Progenitor cell of endocrine pancreas (in vitro differentiated cells): ENCODE results near the gene PRRC2A. TPM values are rescaled to one million over a fixed set of nuclear protein-coding genes. Genes with fewer than 3 reads are reported as not detected.

Source experiments
- DNase-seq: peaks from one replicate; pipeline ENCODE4 v3.0.0; 2021; ENCODE audit warnings: low spot score; ENCODE audit not compliant: unreplicated experiment
- H3K27ac Mint-ChIP-seq: 2 replicates; pipeline ENCODE4 v1.8.0; 2021; ENCODE audit warnings: mild to moderate bottlenecking, moderate library complexity, mixed read lengths
- H3K27me3 Mint-ChIP-seq: 2 replicates; pipeline ENCODE4 v1.8.0; 2021; ENCODE audit warnings: mixed read lengths
- H3K36me3 Mint-ChIP-seq: 2 replicates; pipeline ENCODE4 v1.8.0; 2022; ENCODE audit warnings: mixed read lengths; ENCODE audit not compliant: insufficient read depth
- H3K4me1 Mint-ChIP-seq: 2 replicates; pipeline ENCODE4 v1.8.0; 2021; ENCODE audit warnings: low read depth, mixed read lengths
- H3K4me3 Mint-ChIP-seq: 2 replicates; pipeline ENCODE4 v1.8.0; 2021; ENCODE audit warnings: low read depth, mild to moderate bottlenecking, moderate library complexity, mixed read lengths
- H3K9me3 Mint-ChIP-seq: 2 replicates; pipeline ENCODE4 v1.8.0; 2021; ENCODE audit warnings: low read depth, mixed read lengths
- CTCF ChIP-seq: fragments of 200-600 bp; sonication (generic); IDR thresholded peaks from one replicate; pipeline ENCODE4 v1.5.0; 2021; ENCODE audit warnings: antibody characterized with exemption, mild to moderate bottlenecking; ENCODE audit not compliant: unreplicated experiment
- total RNA-seq: library from RNA; stranded (reverse); gene quantifications from 2 replicates; pipeline ENCODE4 v1.2.1, GENCODE V29; 2021

The PRRC2A gene
- total RNA-seq, 1 donor from 2014 or later, result 272 TPM

GRCh38 chr6:31578184-31579118, 42.1 kb upstream of the PRRC2A start:
- no peak for DNase-seq
- Mint-ChIP-seq H3K4me3 (no peak overlapping the region), H3K27me3 (peaks cover 63% of the 10 kb centered on the region), H3K4me1 (peaks cover 11% of the 10 kb centered on the region), H3K9me3 (no peaks in the 10 kb centered on the region), H3K36me3 (no peaks in the 10 kb centered on the region), H3K27ac (peak overlapping the region; percentile 31)
- no peak for TF ChIP-seq CTCF

- no peak for DNase-seq
- Mint-ChIP-seq H3K9me3 (no peaks in the 10 kb centered on the region), H3K27ac (no peak overlapping the region), H3K4me3 (no peak overlapping the region), H3K36me3 (no peaks in the 10 kb centered on the region), H3K4me1 (peaks cover 11% of the 10 kb centered on the region), H3K27me3 (peaks cover 57% of the 10 kb centered on the region)
- no peak for TF ChIP-seq CTCF
Measured at GRCh38 chr6:31579119-31579505, 41.4 kb upstream of the PRRC2A start.

GRCh38 chr6:31579546-31580437, 40.7 kb upstream of the PRRC2A start:
- no peak for DNase-seq

GRCh38 chr6:31580438-31580740, 40.1 kb upstream of the PRRC2A start:
- peaks cover 51% of the 10 kb centered on the region for H3K27me3 Mint-ChIP-seq
- TF ChIP-seq CTCF, result no peak

More at GRCh38 chr6:31579546-31580437, 40.7 kb upstream of the PRRC2A start:
- Mint-ChIP-seq H3K4me3 (no peak overlapping the region), H3K4me1 (peaks cover 11% of the 10 kb centered on the region), H3K27ac (no peak overlapping the region), H3K9me3 (no peaks in the 10 kb centered on the region), H3K36me3 (no peaks in the 10 kb centered on the region), H3K27me3 (peaks cover 52% of the 10 kb centered on the region)
- no peak for TF ChIP-seq CTCF

GRCh38 chr6:31580807-31581433, 39.6 kb upstream of the PRRC2A start:
- DNase-seq, result peak; percentile 89
- Mint-ChIP-seq H3K4me1 (peaks cover 11% of the 10 kb centered on the region), H3K36me3 (no peaks in the 10 kb centered on the region), H3K9me3 (no peaks in the 10 kb centered on the region), H3K27ac (peak overlapping the region; percentile 92), H3K27me3 (peaks cover 49% of the 10 kb centered on the region), H3K4me3 (peak overlapping the region; percentile 92)
- TF ChIP-seq CTCF, result peak; percentile 100

More at GRCh38 chr6:31580438-31580740, 40.1 kb upstream of the PRRC2A start:
- Mint-ChIP-seq H3K27ac (no peak overlapping the region), H3K4me3 (peak overlapping the region; percentile 92), H3K36me3 (no peaks in the 10 kb centered on the region), H3K4me1 (peaks cover 11% of the 10 kb centered on the region), H3K9me3 (no peaks in the 10 kb centered on the region)
- no peak for DNase-seq
